IMR-90 (cell line): Measurements from ENCODE around the gene SYT5. TPM values are rescaled to one million over a fixed set of nuclear protein-coding genes. Genes with fewer than 3 reads are reported as not detected.

Source experiments
- ATAC-seq: fragments of 200-7000 bp; cut with Tn5 transposase; 2 replicates; pipeline ENCODE4 v1.9.1; 2020; ENCODE audit warnings: low read depth, mild to moderate bottlenecking, moderate library complexity
- BruUV-seq: library from RNA; stranded (reverse); fragments of 400-500 nt; replicated peaks from 2 replicates; lab custom pipeline; 2021; lab: Mats Ljungman, UMichigan
- CTCF ChIA-PET: fragments of 300-600 bp; formaldehyde crosslinking; extraction: SDS; loops from one replicate; lab custom pipeline; 2021; ENCODE audit warnings: antibody characterized with exemption; lab: Yijun Ruan, JAX
- POLR2A ChIA-PET: fragments of 300-600 bp; sonication (Branson Sonifier 250); formaldehyde crosslinking; loops from one replicate; lab custom pipeline; 2022; ENCODE audit warnings: antibody characterized with exemption; ENCODE audit not compliant: unreplicated experiment; lab: Charles Lee
- DNase-seq: peaks from one replicate; pipeline ENCODE4 v3.0.0; 2013
- H2AFZ ChIP-seq: replicated peaks from 2 replicates; pipeline ENCODE3; 2013; ENCODE audit warnings: low read length, mild to moderate bottlenecking; ENCODE audit not compliant: poor library complexity
- H2AK5ac ChIP-seq: 2 replicates; pipeline ENCODE4 v1.6.1; 2013; ENCODE audit warnings: low read depth, low read length, inconsistent platforms
- H2AK9ac ChIP-seq: replicated peaks from 2 replicates; pipeline ENCODE3; 2013; ENCODE audit warnings: mild to moderate bottlenecking, low read depth, low read length, moderate library complexity; ENCODE audit not compliant: poor library complexity
- H2BK120ac ChIP-seq: 2 replicates; pipeline ENCODE4 v1.6.1; 2013; ENCODE audit warnings: low read depth, low read length, inconsistent platforms
- H2BK15ac ChIP-seq: 3 replicates; pipeline ENCODE4 v1.6.1; 2013; ENCODE audit warnings: low read depth, low read length, inconsistent platforms
- H2BK20ac ChIP-seq: 2 replicates; pipeline ENCODE4 v1.6.1; 2013; ENCODE audit warnings: low read depth, mild to moderate bottlenecking, inconsistent platforms, low read length, moderate library complexity
- H2BK5ac ChIP-seq: 2 replicates; pipeline ENCODE4 v1.6.1; 2013; ENCODE audit warnings: mild to moderate bottlenecking, low read depth, low read length, inconsistent platforms; ENCODE audit not compliant: poor library complexity, severe bottlenecking
- H3K14ac ChIP-seq: replicated peaks from 2 replicates; pipeline ENCODE4 v1.6.1; 2013; ENCODE audit warnings: low read depth, low read length, inconsistent platforms
- H3K18ac ChIP-seq: 2 replicates; pipeline ENCODE4 v1.6.1; 2013; ENCODE audit warnings: low read depth, low read length, control low read depth
- H3K23ac ChIP-seq: 2 replicates; pipeline ENCODE4 v1.6.1; 2013; ENCODE audit warnings: low read depth, low read length, inconsistent platforms
- H3K27ac ChIP-seq: 2 replicates; pipeline ENCODE4 v1.5.1; 2013; ENCODE audit warnings: mild to moderate bottlenecking, control low read depth, low read length; ENCODE audit not compliant: insufficient read depth
- H3K27me3 ChIP-seq: 2 replicates; pipeline ENCODE4 v1.6.1; 2013; ENCODE audit warnings: low read length; ENCODE audit not compliant: control insufficient read depth, insufficient read depth
- H3K36me3 ChIP-seq: 2 replicates; pipeline ENCODE4 v1.6.1; 2013; ENCODE audit warnings: low read length, mixed read lengths; ENCODE audit not compliant: control insufficient read depth, insufficient read depth
- H3K4ac ChIP-seq: 2 replicates; pipeline ENCODE4 v1.6.1; 2013; ENCODE audit warnings: low read depth, low read length, inconsistent platforms
- H3K4me1 ChIP-seq: 2 replicates; pipeline ENCODE4 v1.6.1; 2013; ENCODE audit warnings: low read length, mixed read lengths; ENCODE audit not compliant: control insufficient read depth, insufficient read depth
- H3K4me2 ChIP-seq: 2 replicates; pipeline ENCODE4 v1.6.1; 2013; ENCODE audit warnings: low read depth, mild to moderate bottlenecking, control low read depth, low read length, moderate library complexity
- H3K4me3 ChIP-seq: 2 replicates; pipeline ENCODE4 v1.5.1; 2013; ENCODE audit warnings: low read depth, mild to moderate bottlenecking, control low read depth, low read length, moderate library complexity; ENCODE audit not compliant: insufficient read depth
- H3K56ac ChIP-seq: 2 replicates; pipeline ENCODE4 v1.6.1; 2013; ENCODE audit warnings: low read length, inconsistent platforms; ENCODE audit not compliant: insufficient read depth; ENCODE audit errors: extremely low read depth
- H3K79me1 ChIP-seq, 2 experiments: 2 replicates each; pipeline ENCODE4 v1.6.1; 2013; ENCODE audit warnings: low read length in 2 of 2, inconsistent platforms in 1 of 2, low read depth in 1 of 2
- H3K9ac ChIP-seq: 2 replicates; pipeline ENCODE4 v1.6.1; 2013; ENCODE audit warnings: low read depth, low read length, control low read depth
- H3K9me1 ChIP-seq: 2 replicates; pipeline ENCODE4 v1.6.1; 2013; ENCODE audit warnings: low read length, inconsistent platforms; ENCODE audit not compliant: insufficient read depth
- H3K9me3 ChIP-seq: 2 replicates; pipeline ENCODE4 v1.6.1; 2013; ENCODE audit warnings: low read length; ENCODE audit not compliant: control insufficient read depth, insufficient read depth
- H4K20me1 ChIP-seq: 2 replicates; pipeline ENCODE4 v1.6.1; 2013; ENCODE audit warnings: low read length, inconsistent platforms; ENCODE audit not compliant: insufficient read depth
- H4K5ac ChIP-seq: 2 replicates; pipeline ENCODE4 v1.6.1; 2013; ENCODE audit warnings: mild to moderate bottlenecking, low read depth, low read length, control low read depth
- H4K8ac ChIP-seq, 2 experiments: 2 replicates each; pipeline ENCODE4 v1.6.1; 2013; ENCODE audit warnings: low read depth in 2 of 2, low read length in 2 of 2, control low read depth in 1 of 2, inconsistent platforms in 1 of 2
- H4K91ac ChIP-seq: 2 replicates; pipeline ENCODE4 v1.6.1; 2013; ENCODE audit warnings: low read depth, low read length, inconsistent platforms; ENCODE audit not compliant: insufficient read depth
- BHLHE40 ChIP-seq: fragments of 150-350 bp; IDR thresholded peaks from 2 replicates; pipeline ENCODE4 v1.6.1; 2016; ENCODE audit warnings: mild to moderate bottlenecking, low read depth, low read length
- CEBPB ChIP-seq: IDR thresholded peaks from 2 replicates; pipeline ENCODE4 v1.6.1; 2012; ENCODE audit warnings: low read depth, low read length, improper control_type of control experiment
- CHD1 ChIP-seq: IDR thresholded peaks from 2 replicates; pipeline ENCODE4 v1.6.1; 2012; ENCODE audit warnings: low read depth, low read length, improper control_type of control experiment
- FOS ChIP-seq: fragments of 150-350 bp; IDR thresholded peaks from 2 replicates; pipeline ENCODE4 v1.6.1; 2016; ENCODE audit warnings: low read depth, low read length
- MAFK ChIP-seq: IDR thresholded peaks from 2 replicates; pipeline ENCODE4 v1.6.1; 2012; ENCODE audit warnings: low read depth, low read length, improper control_type of control experiment
- MAZ ChIP-seq: IDR thresholded peaks from 2 replicates; pipeline ENCODE4 v1.6.1; 2012; ENCODE audit warnings: low read depth, mild to moderate bottlenecking, low read length, improper control_type of control experiment, moderate library complexity, borderline replicate concordance
- MXI1 ChIP-seq: IDR thresholded peaks from 2 replicates; pipeline ENCODE4 v1.6.1; 2012; ENCODE audit warnings: low read depth, mild to moderate bottlenecking, low read length, moderate library complexity, borderline replicate concordance
- NFE2L2 ChIP-seq: fragments of 150-350 bp; IDR thresholded peaks from 2 replicates; pipeline ENCODE4 v1.6.1; 2016; ENCODE audit warnings: low read depth, mild to moderate bottlenecking, low read length
- POLR2A ChIP-seq: IDR thresholded peaks from 2 replicates; pipeline ENCODE4 v1.6.1; 2012; ENCODE audit warnings: mild to moderate bottlenecking, low read depth, low read length
- RAD21 ChIP-seq: IDR thresholded peaks from 2 replicates; pipeline ENCODE4 v1.6.1; 2012; ENCODE audit warnings: low read length, improper control_type of control experiment
- RCOR1 ChIP-seq: IDR thresholded peaks from 2 replicates; pipeline ENCODE4 v1.6.1; 2012; ENCODE audit warnings: mild to moderate bottlenecking, low read length, improper control_type of control experiment; ENCODE audit not compliant: insufficient replicate concordance
- RFX5 ChIP-seq: IDR thresholded peaks from 2 replicates; pipeline ENCODE4 v1.8.0; 2012; ENCODE audit warnings: low read depth, mild to moderate bottlenecking, low read length, moderate library complexity
- SMC3 ChIP-seq: fragments of 150-350 bp; IDR thresholded peaks from 2 replicates; pipeline ENCODE4 v1.6.1; 2016; ENCODE audit warnings: low read depth, mild to moderate bottlenecking, antibody characterized with exemption, low read length, moderate library complexity
- USF2 ChIP-seq: fragments of 150-350 bp; IDR thresholded peaks from 2 replicates; pipeline ENCODE4 v1.6.1; 2017; ENCODE audit warnings: mild to moderate bottlenecking, antibody characterized with exemption, low read length, low read depth
- WGBS, 2 experiments: methylation state at CpG; one replicate each; pipeline versions ENCODE4 v1.1.5 to v1.1.7; 2013; ENCODE audit warnings: missing lambda C conversion rate in 2 of 2; ENCODE audit not compliant: insufficient read length in 1 of 2; ENCODE audit errors: extremely low coverage in 2 of 2; 5-methylcytosine and 5-hydroxymethylcytosine counted together
- dilution Hi-C: fragments of 300-500 bp; cut with HindIII; formaldehyde crosslinking; loops from one replicate; pipeline ENCODE4 v1.14.3; 2018; ENCODE audit warnings: low sequenced_read_pairs; ENCODE audit not compliant: unreplicated experiment
- in situ Hi-C: fragments of 300-500 bp; cut with MboI; formaldehyde crosslinking; loops from 3 replicates; pipeline ENCODE4 v1.14.3; 2019; ENCODE audit warnings: low sequenced_read_pairs, inconsistent platforms, mixed read lengths
- intact Hi-C: fragments of 100-400 bp; cut with micrococcal nuclease; formaldehyde crosslinking; loops from 2 replicates; pipeline ENCODE4 v1.10.0; 2022
- polyA plus RNA-seq, 3 experiments: library from polyadenylated mRNA; depleted of rRNA; stranded (reverse); fragments of >200 nt; gene quantifications; 2 replicates each; pipeline ENCODE4 v1.2.3, GENCODE V29; 2012; ENCODE audit warnings: low replicate concordance in 1 of 3
- total RNA-seq: library from RNA; depleted of rRNA; stranded (reverse); fragments of >200 nt; gene quantifications from 2 replicates; pipeline ENCODE4 v1.2.3, GENCODE V29; 2012
- TF ChIP-seq, protein P1 (sequence below): conservative IDR thresholded peaks from 2 replicates; pipeline ENCODE4 v1.5.1; 2012; ENCODE audit warnings: mild to moderate bottlenecking, low read depth, low read length, improper control_type of control experiment
- TF ChIP-seq, protein P2 (sequence below): fragments of 150-350 bp; IDR thresholded peaks from 2 replicates; pipeline ENCODE4 v1.6.1; 2016; ENCODE audit warnings: low read depth, mild to moderate bottlenecking, low read length, moderate library complexity, borderline replicate concordance

The SYT5 gene
- total and polyA plus RNA-seq, 2 of the 4 experiments (the other 2 are of a cell fraction), result under 0.01 to 0.15 TPM

GRCh38 chr19:55229789-55230182 is 49.7 kb upstream of the SYT5 start:
- no peak overlapping the region for H2BK120ac ChIP-seq
- intact Hi-C loops, result no loop called here
- H3K9me3 ChIP-seq, result no peaks in the 10 kb centered on the region
- dilution Hi-C loops, result no loop called here
- no peak overlapping the region for H3K4ac ChIP-seq
- H3K14ac ChIP-seq, result no peak overlapping the region
- H3K56ac ChIP-seq, result no peak overlapping the region
- POLR2A ChIA-PET, result no interaction called here
- 85% methylated on average over 6 of the region's 17 CpGs; no CpG with 5 or more reads in 1 of the 2 experiments for WGBS, 2 experiments
- no peaks in the 10 kb centered on the region for H3K27me3 ChIP-seq
- ATAC-seq, result no peak
- H3K23ac ChIP-seq, result no peak overlapping the region
- no peak overlapping the region for H3K18ac ChIP-seq
- peaks cover 20% of the 10 kb centered on the region for H4K20me1 ChIP-seq
- H3K27ac ChIP-seq, result no peak overlapping the region
- no peak overlapping the region for H3K4me2 ChIP-seq
- peaks cover 6 to 11% of the 10 kb centered on the region in 2 experiments; a peak in 3 of 4 replicates for H3K79me1 ChIP-seq
- no peaks in the 10 kb centered on the region for H3K4me1 ChIP-seq
- no peak for DNase-seq
- no peak overlapping the region for H2BK5ac ChIP-seq
- H2BK20ac ChIP-seq, result no peak overlapping the region
- H2AK5ac ChIP-seq, result no peak overlapping the region
- TF ChIP-seq, protein P1, sequence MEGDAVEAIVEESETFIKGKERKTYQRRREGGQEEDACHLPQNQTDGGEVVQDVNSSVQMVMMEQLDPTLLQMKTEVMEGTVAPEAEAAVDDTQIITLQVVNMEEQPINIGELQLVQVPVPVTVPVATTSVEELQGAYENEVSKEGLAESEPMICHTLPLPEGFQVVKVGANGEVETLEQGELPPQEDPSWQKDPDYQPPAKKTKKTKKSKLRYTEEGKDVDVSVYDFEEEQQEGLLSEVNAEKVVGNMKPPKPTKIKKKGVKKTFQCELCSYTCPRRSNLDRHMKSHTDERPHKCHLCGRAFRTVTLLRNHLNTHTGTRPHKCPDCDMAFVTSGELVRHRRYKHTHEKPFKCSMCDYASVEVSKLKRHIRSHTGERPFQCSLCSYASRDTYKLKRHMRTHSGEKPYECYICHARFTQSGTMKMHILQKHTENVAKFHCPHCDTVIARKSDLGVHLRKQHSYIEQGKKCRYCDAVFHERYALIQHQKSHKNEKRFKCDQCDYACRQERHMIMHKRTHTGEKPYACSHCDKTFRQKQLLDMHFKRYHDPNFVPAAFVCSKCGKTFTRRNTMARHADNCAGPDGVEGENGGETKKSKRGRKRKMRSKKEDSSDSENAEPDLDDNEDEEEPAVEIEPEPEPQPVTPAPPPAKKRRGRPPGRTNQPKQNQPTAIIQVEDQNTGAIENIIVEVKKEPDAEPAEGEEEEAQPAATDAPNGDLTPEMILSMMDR, result no peak
- no peak for TF ChIP-seq POLR2A
- TF ChIP-seq NFE2L2, result no peak
- no peak for TF ChIP-seq MXI1
- TF ChIP-seq, protein P2, sequence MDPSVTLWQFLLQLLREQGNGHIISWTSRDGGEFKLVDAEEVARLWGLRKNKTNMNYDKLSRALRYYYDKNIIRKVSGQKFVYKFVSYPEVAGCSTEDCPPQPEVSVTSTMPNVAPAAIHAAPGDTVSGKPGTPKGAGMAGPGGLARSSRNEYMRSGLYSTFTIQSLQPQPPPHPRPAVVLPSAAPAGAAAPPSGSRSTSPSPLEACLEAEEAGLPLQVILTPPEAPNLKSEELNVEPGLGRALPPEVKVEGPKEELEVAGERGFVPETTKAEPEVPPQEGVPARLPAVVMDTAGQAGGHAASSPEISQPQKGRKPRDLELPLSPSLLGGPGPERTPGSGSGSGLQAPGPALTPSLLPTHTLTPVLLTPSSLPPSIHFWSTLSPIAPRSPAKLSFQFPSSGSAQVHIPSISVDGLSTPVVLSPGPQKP, result no peak
- no peak for TF ChIP-seq BHLHE40
- TF ChIP-seq CEBPB, result no peak
- TF ChIP-seq RAD21, result no peak
- TF ChIP-seq RFX5, result no peak
- no peak for TF ChIP-seq USF2
- no peak for TF ChIP-seq CHD1
- TF ChIP-seq RCOR1, result no peak
- no peak for TF ChIP-seq MAZ
- TF ChIP-seq MAFK, result no peak
- TF ChIP-seq FOS, result no peak
- no peak for TF ChIP-seq SMC3
- H2AFZ ChIP-seq, result no peak overlapping the region
- H3K9me1 ChIP-seq, result 0 out of 2 replicates have a peak, but pooled peaks cover 6% of the 10 kb centered on the region
- H2AK9ac ChIP-seq, result no peak overlapping the region
- no peak overlapping the region for H3K9ac ChIP-seq
- H3K36me3 ChIP-seq, result peaks cover 50% of the 10 kb centered on the region
- no peak overlapping the region for H4K91ac ChIP-seq
- H4K5ac ChIP-seq, result no peak overlapping the region
- H2BK15ac ChIP-seq, result no peak overlapping the region
- TSS peak; percentile 81 for BruUV-seq
- CTCF ChIA-PET, result no interaction called here
- in situ Hi-C loops, result no loop called here
- no peak overlapping the region for H3K4me3 ChIP-seq
- no peak overlapping the region for H4K8ac ChIP-seq
